ENCODE data around the gene DAPK2. TPM values are rescaled to one million over a fixed set of nuclear protein-coding genes. Genes with fewer than 3 reads are reported as not detected.

The DAPK2 gene
- total and polyA plus RNA-seq, 2 experiments from 2014 or later: 0.51 to 1.4 TPM

GRCh38 chr15:63974021-63974420 lies 72.3 kb downstream of the DAPK2 start:
- H3K4me3 ChIP-seq: no peak overlapping the region
- H3K9me3 ChIP-seq (ENCODE audit: low read depth): no peaks in the 10 kb centered on the region
- TF ChIP-seq, protein P1, sequence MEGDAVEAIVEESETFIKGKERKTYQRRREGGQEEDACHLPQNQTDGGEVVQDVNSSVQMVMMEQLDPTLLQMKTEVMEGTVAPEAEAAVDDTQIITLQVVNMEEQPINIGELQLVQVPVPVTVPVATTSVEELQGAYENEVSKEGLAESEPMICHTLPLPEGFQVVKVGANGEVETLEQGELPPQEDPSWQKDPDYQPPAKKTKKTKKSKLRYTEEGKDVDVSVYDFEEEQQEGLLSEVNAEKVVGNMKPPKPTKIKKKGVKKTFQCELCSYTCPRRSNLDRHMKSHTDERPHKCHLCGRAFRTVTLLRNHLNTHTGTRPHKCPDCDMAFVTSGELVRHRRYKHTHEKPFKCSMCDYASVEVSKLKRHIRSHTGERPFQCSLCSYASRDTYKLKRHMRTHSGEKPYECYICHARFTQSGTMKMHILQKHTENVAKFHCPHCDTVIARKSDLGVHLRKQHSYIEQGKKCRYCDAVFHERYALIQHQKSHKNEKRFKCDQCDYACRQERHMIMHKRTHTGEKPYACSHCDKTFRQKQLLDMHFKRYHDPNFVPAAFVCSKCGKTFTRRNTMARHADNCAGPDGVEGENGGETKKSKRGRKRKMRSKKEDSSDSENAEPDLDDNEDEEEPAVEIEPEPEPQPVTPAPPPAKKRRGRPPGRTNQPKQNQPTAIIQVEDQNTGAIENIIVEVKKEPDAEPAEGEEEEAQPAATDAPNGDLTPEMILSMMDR (IDR thresholded peaks at IDR 0.05; ENCODE audit: low read depth, low read length): no peak
- DNase-seq (ENCODE audit: low read depth in 1 of 2, low spot score in 1 of 2): no peak
- H3K36me3 ChIP-seq: no peaks in the 10 kb centered on the region
- H3K27ac ChIP-seq: no peak overlapping the region
- no peaks in the 10 kb centered on the region for H3K27me3 ChIP-seq
- H3K4me1 ChIP-seq (ENCODE audit: low read depth): peaks cover 17% of the 10 kb centered on the region

GRCh38 chr15:63973212-63974009 lies 72.9 kb downstream of the DAPK2 start:
- no peak for DNase-seq (ENCODE audit: low read depth in 1 of 2, low spot score in 1 of 2)
- TF ChIP-seq, protein P1 (IDR thresholded peaks at IDR 0.05; ENCODE audit: low read depth, low read length): no peak
- Histone ChIP-seq H3K27ac (no peak overlapping the region), H3K4me1 (ENCODE audit: low read depth) (peaks cover 12% of the 10 kb centered on the region), H3K27me3 (no peaks in the 10 kb centered on the region), H3K36me3 (no peaks in the 10 kb centered on the region), H3K9me3 (ENCODE audit: low read depth) (no peaks in the 10 kb centered on the region), H3K4me3 (no peak overlapping the region)

- TF ChIP-seq, protein P1 (IDR thresholded peaks at IDR 0.05; ENCODE audit: low read depth, low read length): no peak
- no peak for DNase-seq (ENCODE audit: low read depth in 1 of 2, low spot score in 1 of 2)
- no peak overlapping the region for H3K27ac ChIP-seq
- H3K4me3 ChIP-seq: no peak overlapping the region
- no peaks in the 10 kb centered on the region for H3K9me3 ChIP-seq (ENCODE audit: low read depth)
- no peaks in the 10 kb centered on the region for H3K36me3 ChIP-seq
- peaks cover 12% of the 10 kb centered on the region for H3K4me1 ChIP-seq (ENCODE audit: low read depth)
- no peaks in the 10 kb centered on the region for H3K27me3 ChIP-seq
These were observed 73.5 kb downstream of the DAPK2 start for GRCh38 chr15:63972801-63973200.

DNA sequence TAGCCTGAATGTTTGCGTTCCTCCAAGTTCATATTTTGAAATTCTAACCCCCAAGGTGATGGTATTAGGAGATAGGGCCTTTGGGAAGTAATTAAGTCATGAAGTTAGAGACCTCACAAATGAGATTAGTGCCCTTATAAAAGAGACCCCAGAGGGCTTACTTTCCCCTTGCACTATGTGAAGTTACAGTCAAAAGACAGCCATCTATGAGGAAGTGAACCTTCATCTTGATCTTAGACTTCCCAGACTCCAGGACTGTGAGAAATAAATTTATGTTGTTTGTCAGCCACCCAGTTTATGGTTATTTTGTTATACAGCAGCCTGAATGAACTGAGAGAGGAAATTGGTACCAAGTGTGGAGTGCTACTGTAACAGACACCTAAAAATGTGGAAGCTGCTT lies 74.4 kb downstream of the DAPK2 start:
- Histone ChIP-seq H3K27ac (no peak overlapping the region), H3K36me3 (no peaks in the 10 kb centered on the region)

DNA sequence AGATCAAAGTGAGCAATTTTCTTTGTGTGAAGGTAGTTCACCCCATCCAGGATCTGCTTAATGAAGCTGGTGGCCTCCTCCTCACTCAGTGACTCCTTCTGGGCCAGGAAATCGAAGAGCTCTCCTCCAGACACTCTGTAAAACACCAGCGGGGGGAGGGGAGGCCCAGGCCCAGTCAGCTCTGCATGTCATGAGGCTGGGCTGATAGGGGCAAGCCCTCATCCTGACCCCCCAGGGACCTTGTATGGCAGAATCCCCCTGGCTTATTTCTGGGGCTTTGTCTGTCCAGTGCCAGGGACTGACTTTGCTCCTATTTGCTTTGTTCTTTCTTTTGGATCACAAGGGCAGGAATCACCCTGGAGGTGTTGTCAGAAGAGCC lies 74.9 kb downstream of the DAPK2 start:
- TF ChIP-seq, protein P1 (IDR thresholded peaks at IDR 0.05; ENCODE audit: low read depth, low read length): no peak
- no peak overlapping the region for H3K27ac ChIP-seq
- peaks cover 12% of the 10 kb centered on the region for H3K4me1 ChIP-seq (ENCODE audit: low read depth)
- H3K4me3 ChIP-seq: no peak overlapping the region
- H3K9me3 ChIP-seq (ENCODE audit: low read depth): no peaks in the 10 kb centered on the region
- H3K36me3 ChIP-seq: no peaks in the 10 kb centered on the region
- no peaks in the 10 kb centered on the region for H3K27me3 ChIP-seq
- DNase-seq (ENCODE audit: low read depth in 1 of 2, low spot score in 1 of 2): no peak

More for the DNA sequence above, 74.4 kb downstream of the DAPK2 start:
- TF ChIP-seq, protein P1 (IDR thresholded peaks at IDR 0.05; ENCODE audit: low read depth, low read length): no peak
- Histone ChIP-seq H3K9me3 (ENCODE audit: low read depth) (no peaks in the 10 kb centered on the region), H3K27me3 (no peaks in the 10 kb centered on the region), H3K4me1 (ENCODE audit: low read depth) (peaks cover 12% of the 10 kb centered on the region), H3K4me3 (no peak overlapping the region)
- no peak for DNase-seq (ENCODE audit: low read depth in 1 of 2, low spot score in 1 of 2)

Measured in cardiac muscle cell (in vitro differentiated cells and primary cell).